Islet of Langerhans (tissue), 1 donor: ENCODE measurements around the gene SPATA12.

Experiments used
- FAIRE-seq: peaks from one replicate; lab custom pipeline; 2011; peaks lifted over from hg19 to GRCh38; lab: Jason Lieb, UNC

Gene SPATA12

GRCh38 chr3:57085211-57085610, 24.7 kb downstream of the SPATA12 start:
- no peak for FAIRE-seq

- FAIRE-seq, result no peak
Measured at GRCh38 chr3:57086201-57086600, 25.7 kb downstream of the SPATA12 start.

GRCh38 chr3:57087361-57088092, 27.1 kb downstream of the SPATA12 start:
- no peak for FAIRE-seq

- no peak for FAIRE-seq
Measured at GRCh38 chr3:57088503-57088902, 28.0 kb downstream of the SPATA12 start.

- no peak for FAIRE-seq
Measured at GRCh38 chr3:57089043-57089442, 28.6 kb downstream of the SPATA12 start.

- no peak for FAIRE-seq
Measured at GRCh38 chr3:57091521-57092273, 31.2 kb downstream of the SPATA12 start.

GRCh38 chr3:57093489-57093888, 33.0 kb downstream of the SPATA12 start:
- no peak for FAIRE-seq

- no peak for FAIRE-seq
Measured at GRCh38 chr3:57093971-57094535, 33.6 kb downstream of the SPATA12 start.

GRCh38 chr3:57094575-57094974, 34.1 kb downstream of the SPATA12 start:
- FAIRE-seq, result no peak

GRCh38 chr3:57095363-57095762, 34.9 kb downstream of the SPATA12 start:
- no peak for FAIRE-seq

GRCh38 chr3:57097536-57097935, 37.1 kb downstream of the SPATA12 start:
- FAIRE-seq, result no peak

GRCh38 chr3:57098418-57099310, 38.2 kb downstream of the SPATA12 start:
- no peak for FAIRE-seq

GRCh38 chr3:57100046-57100695, 39.7 kb downstream of the SPATA12 start:
- peak; percentile 98 for FAIRE-seq

GRCh38 chr3:57105585-57105984, 45.1 kb downstream of the SPATA12 start:
- FAIRE-seq, result no peak

GRCh38 chr3:57108684-57109083, 48.2 kb downstream of the SPATA12 start:
- FAIRE-seq, result no peak

- no peak for FAIRE-seq
Measured at GRCh38 chr3:57109437-57110199, 49.2 kb downstream of the SPATA12 start.

GRCh38 chr3:57110214-57110613, 49.8 kb downstream of the SPATA12 start:
- no peak for FAIRE-seq

GRCh38 chr3:57110798-57111197, 50.3 kb downstream of the SPATA12 start:
- FAIRE-seq, result no peak

- FAIRE-seq, result no peak
Measured at GRCh38 chr3:57112206-57112605, 51.7 kb downstream of the SPATA12 start.

- FAIRE-seq, result no peak
Measured at GRCh38 chr3:57116501-57116900, 56.0 kb downstream of the SPATA12 start.

GRCh38 chr3:57118254-57118653, 57.8 kb downstream of the SPATA12 start:
- FAIRE-seq, result no peak
